Measurements from ENCODE around the gene GNL1.

The GNL1 gene

GRCh38 chr6:30570740-30571074 lies 14.4 kb upstream of the GNL1 start:
- DNase-seq (ENCODE audit: low read depth in 3 of 3) = no peak

GRCh38 chr6:30570263-30570662 lies 14.0 kb upstream of the GNL1 start:
- DNase-seq (ENCODE audit: low read depth in 3 of 3) = no peak

GRCh38 chr6:30568245-30568644 lies 12.0 kb upstream of the GNL1 start:
- DNase-seq (ENCODE audit: low read depth in 3 of 3) = no peak

- DNase-seq (ENCODE audit: low read depth in 3 of 3) = no peak
Measured at GRCh38 chr6:30565772-30566171, 9.5 kb upstream of the GNL1 start.

- no peak for DNase-seq (ENCODE audit: low read depth in 3 of 3)
Measured at GRCh38 chr6:30564114-30564513, 7.8 kb upstream of the GNL1 start.

GRCh38 chr6:30562470-30563425 lies 6.5 kb upstream of the GNL1 start:
- DNase-seq (ENCODE audit: low read depth in 3 of 3) = no peak

- DNase-seq (ENCODE audit: low read depth in 3 of 3) = no peak
Measured at GRCh38 chr6:30560930-30561329, 4.6 kb upstream of the GNL1 start.

GRCh38 chr6:30557683-30557981 lies 1.3 kb upstream of the GNL1 start:
- DNase-seq (ENCODE audit: low read depth in 3 of 3) = peak in 1 of 3 experiments; percentile 57

- DNase-seq (ENCODE audit: low read depth in 3 of 3) = peak; percentile 52 to 67 (median 66)
Measured at GRCh38 chr6:30556906-30557682, 805 bp upstream of the GNL1 start, which contains the start of gene PRR3. Gene PRR3, plus strand, starts transcription at chr6:30557295. Its CDS starts 50 bp downstream, at chr6:30557345.

GRCh38 chr6:30555816-30556065 lies 548 bp downstream of the GNL1 start:
- DNase-seq (ENCODE audit: low read depth in 3 of 3) = no peak

- peak in 1 of 3 experiments; percentile 8 for DNase-seq (ENCODE audit: low read depth in 3 of 3)
Measured at GRCh38 chr6:30554962-30555815, 1.1 kb downstream of the GNL1 start.

- DNase-seq (ENCODE audit: low read depth in 3 of 3) = no peak
Measured at GRCh38 chr6:30554404-30554803, 1.9 kb downstream of the GNL1 start.

- DNase-seq (ENCODE audit: low read depth in 3 of 3) = no peak
Measured at GRCh38 chr6:30548375-30548774, 7.9 kb downstream of the GNL1 start.

GRCh38 chr6:30547454-30547853 lies 8.8 kb downstream of the GNL1 start:
- no peak for DNase-seq (ENCODE audit: low read depth in 3 of 3)

GRCh38 chr6:30544666-30545272 lies 11.5 kb downstream of the GNL1 start:
- no peak for DNase-seq (ENCODE audit: low read depth in 3 of 3)

GRCh38 chr6:30543821-30544220 lies 12.5 kb downstream of the GNL1 start:
- DNase-seq (ENCODE audit: low read depth in 3 of 3) = no peak

- no peak for DNase-seq (ENCODE audit: low read depth in 3 of 3)
Measured at GRCh38 chr6:30542915-30543314, 13.4 kb downstream of the GNL1 start.

GRCh38 chr6:30542404-30542725 lies 13.9 kb downstream of the GNL1 start:
- DNase-seq (ENCODE audit: low read depth in 3 of 3) = no peak

GRCh38 chr6:30541515-30542403 lies 14.5 kb downstream of the GNL1 start:
- peak in 2 of 3 experiments; percentile 55 to 66 for DNase-seq (ENCODE audit: low read depth in 3 of 3)

GRCh38 chr6:30537931-30538330 lies 18.4 kb downstream of the GNL1 start:
- no peak for DNase-seq (ENCODE audit: low read depth in 3 of 3)
